PC-3 (cell line): ENCODE measurements around the gene NUCB1.

ENCODE experiments used
- EZH2phosphoT487 ChIP-seq: fragments of 300-600 bp; sonication (generic); IDR thresholded peaks from 2 replicates; pipeline ENCODE4 v1.6.1; 2018; ENCODE audit warnings: mild to moderate bottlenecking, antibody characterized with exemption, low read length, borderline replicate concordance
- TF ChIP-seq, protein P1 (sequence below): fragments of 300-600 bp; sonication (generic); conservative IDR thresholded peaks from 2 replicates; pipeline ENCODE4 v1.5.1; 2017; ENCODE audit warnings: antibody characterized with exemption, low read depth, mild to moderate bottlenecking, low read length

DNA sequence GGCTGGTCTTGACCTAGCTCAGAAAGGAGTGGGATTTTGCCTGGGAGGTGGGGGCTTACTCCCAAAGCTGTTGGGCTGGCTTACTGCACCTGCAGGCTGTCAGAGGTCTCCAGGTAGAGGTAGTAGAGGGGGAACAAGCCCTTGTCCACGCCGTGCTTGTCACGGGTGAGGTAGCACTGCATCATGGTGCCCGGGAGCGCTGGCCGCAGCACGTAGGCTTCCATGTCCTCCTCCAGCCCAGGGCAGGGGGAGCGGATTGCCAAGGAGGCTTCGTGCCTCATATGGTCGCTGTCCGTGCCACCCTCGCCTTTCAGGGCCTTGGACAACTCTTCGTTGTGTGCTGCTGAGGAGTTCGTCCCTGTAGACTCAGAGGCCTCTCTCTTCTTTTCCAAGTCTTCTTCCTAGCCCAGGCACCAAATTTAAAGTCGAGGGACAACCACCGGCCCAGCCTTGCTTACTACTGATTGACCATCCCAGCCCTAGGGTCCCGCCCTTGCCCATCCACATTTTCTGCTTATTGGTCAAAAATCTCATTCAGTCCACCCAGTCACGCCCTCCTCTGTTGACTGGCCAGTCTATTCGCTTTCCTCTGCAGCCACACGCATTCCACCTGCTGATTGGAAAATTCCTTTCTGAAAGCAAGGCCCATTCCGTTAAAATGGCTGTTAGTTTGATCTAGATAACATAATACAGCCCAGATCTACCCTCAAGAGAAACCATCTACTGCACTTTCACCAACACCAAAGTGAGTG, 12.1 kb upstream of the NUCB1 start:
- TF ChIP-seq, protein P1, sequence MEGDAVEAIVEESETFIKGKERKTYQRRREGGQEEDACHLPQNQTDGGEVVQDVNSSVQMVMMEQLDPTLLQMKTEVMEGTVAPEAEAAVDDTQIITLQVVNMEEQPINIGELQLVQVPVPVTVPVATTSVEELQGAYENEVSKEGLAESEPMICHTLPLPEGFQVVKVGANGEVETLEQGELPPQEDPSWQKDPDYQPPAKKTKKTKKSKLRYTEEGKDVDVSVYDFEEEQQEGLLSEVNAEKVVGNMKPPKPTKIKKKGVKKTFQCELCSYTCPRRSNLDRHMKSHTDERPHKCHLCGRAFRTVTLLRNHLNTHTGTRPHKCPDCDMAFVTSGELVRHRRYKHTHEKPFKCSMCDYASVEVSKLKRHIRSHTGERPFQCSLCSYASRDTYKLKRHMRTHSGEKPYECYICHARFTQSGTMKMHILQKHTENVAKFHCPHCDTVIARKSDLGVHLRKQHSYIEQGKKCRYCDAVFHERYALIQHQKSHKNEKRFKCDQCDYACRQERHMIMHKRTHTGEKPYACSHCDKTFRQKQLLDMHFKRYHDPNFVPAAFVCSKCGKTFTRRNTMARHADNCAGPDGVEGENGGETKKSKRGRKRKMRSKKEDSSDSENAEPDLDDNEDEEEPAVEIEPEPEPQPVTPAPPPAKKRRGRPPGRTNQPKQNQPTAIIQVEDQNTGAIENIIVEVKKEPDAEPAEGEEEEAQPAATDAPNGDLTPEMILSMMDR: no peak
- no peak for TF ChIP-seq EZH2phosphoT487
